GM12878 (cell line): ENCODE data around the gene VPS29.
"Not testable (repeated sequence)": the region's sequence is repeated elsewhere in the genome, so short reads cannot be mapped to it uniquely, and the experiment has no call there.

Experiments used
- BHLHE40 ChIP-seq, 2 experiments: fragments of 450-650 bp in 1 of 2; IDR thresholded peaks; 2 replicates each; pipeline ENCODE4 v1.6.1; 2011 to 2017; ENCODE audit warnings: low read depth in 2 of 2, borderline replicate concordance in 1 of 2, improper control_type of control experiment in 1 of 2, low read length in 1 of 2, mild to moderate bottlenecking in 1 of 2
- CTCF ChIP-seq, 3 experiments: IDR thresholded peaks in 2 of 3; conservative IDR thresholded peaks in 1 of 3; 2 replicates each; pipeline ENCODE4 v1.5.1; 2011; ENCODE audit warnings: low read depth in 3 of 3, low read length in 3 of 3, mild to moderate bottlenecking in 3 of 3, control low read depth in 2 of 3, moderate library complexity in 2 of 3, inconsistent platforms in 1 of 3, mixed read lengths in 1 of 3; ENCODE audit not compliant: control insufficient read depth in 2 of 3, insufficient read depth in 1 of 3; ENCODE audit errors: extremely low read depth in 1 of 3
- GABPA ChIP-seq: IDR thresholded peaks from 2 replicates; pipeline ENCODE4 v1.6.1; 2014; ENCODE audit warnings: antibody characterized with exemption, low read depth, mild to moderate bottlenecking, inconsistent platforms
- POLR2A ChIP-seq: IDR thresholded peaks from 2 replicates; pipeline ENCODE4 v1.6.1; 2011; ENCODE audit warnings: low read depth, mild to moderate bottlenecking, low read length
- POLR2AphosphoS5 ChIP-seq: IDR thresholded peaks from 2 replicates; pipeline ENCODE4 v1.6.1; 2011; ENCODE audit warnings: mild to moderate bottlenecking, low read length, inconsistent platforms
- RCOR1 ChIP-seq: conservative IDR thresholded peaks from 2 replicates; pipeline ENCODE4 v1.6.1; 2012; ENCODE audit warnings: low read depth, low read length, improper control_type of control experiment
- RELA ChIP-seq: fragments of 450-650 bp; IDR thresholded peaks from 2 replicates; pipeline ENCODE4 v1.8.0; 2014; ENCODE audit warnings: borderline replicate concordance; ENCODE audit not compliant: partially characterized antibody
- SMAD1 ChIP-seq: fragments of 450-650 bp; IDR thresholded peaks from 2 replicates; pipeline ENCODE4 v1.6.1; 2018; ENCODE audit warnings: mild to moderate bottlenecking, low read depth; ENCODE audit not compliant: partially characterized antibody
- ZNF384 ChIP-seq: IDR thresholded peaks from 2 replicates; pipeline ENCODE4 v1.6.1; 2012; ENCODE audit warnings: low read depth, mild to moderate bottlenecking, low read length, improper control_type of control experiment, borderline replicate concordance
- ZNF687 ChIP-seq: fragments of 450-650 bp; IDR thresholded peaks from 2 replicates; pipeline ENCODE4 v1.6.1; 2017; ENCODE audit warnings: mild to moderate bottlenecking, moderate library complexity

- not testable (repeated sequence) for TF ChIP-seq CTCF (IDR thresholded peaks at IDR 0.05 in 2 of 3, conservative IDR thresholded peaks at IDR 0.05 in 1 of 3; ENCODE audit: control insufficient read depth in 2 of 3, extremely low read depth in 1 of 3, insufficient read depth in 1 of 3, low read depth in 3 of 3, low read length in 3 of 3); GABPA; ZNF687; ZNF384; RELA; BHLHE40 (IDR thresholded peaks at IDR 0.05; ENCODE audit: borderline replicate concordance in 1 of 2, low read depth in 2 of 2, low read length in 1 of 2); POLR2AphosphoS5; POLR2A; RCOR1; SMAD1
Measured at GRCh38 chr12:110465765-110466164, 36.1 kb downstream of the VPS29 start.
